Stimulated activated CD4-positive, alpha-beta T cell treated with anti-CD3 and anti-CD28 coated beads, Interleukin-2, amount 100 ng/mL, for 24 hours (primary cell): ENCODE data around the gene ANKRD31.
A peak's percentile ranks its signal among the peaks of the same experiment; 100 is the strongest.
"Not testable (repeated sequence)": the region's sequence is repeated elsewhere in the genome, so short reads cannot be mapped to it uniquely, and the experiment has no call there.

ENCODE experiments used
- DNase-seq, 2 donors: peaks; one replicate each; pipeline ENCODE4 v3.0.0-alpha.2; 2020

ANKRD31 gene

DNA sequence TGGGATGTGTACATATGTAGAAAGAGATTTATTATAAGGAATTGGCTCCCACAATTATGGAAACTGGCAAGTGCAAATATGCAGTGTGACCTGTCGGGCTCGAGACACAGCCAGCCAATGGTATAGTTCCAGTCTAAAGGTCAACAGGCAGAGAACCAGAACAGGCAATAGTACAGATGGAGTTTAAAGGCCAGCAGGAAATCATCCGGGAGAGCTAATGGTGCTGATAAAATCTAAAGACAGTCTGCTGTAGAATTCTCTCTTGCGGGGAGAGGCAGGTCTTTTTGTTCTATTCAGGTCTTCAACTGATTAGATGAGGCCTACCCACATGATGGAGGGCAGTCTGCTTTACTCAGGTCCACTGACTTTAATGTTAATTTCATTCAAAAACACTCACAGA is 21.8 kb downstream of the ANKRD31 start:
- no peak for DNase-seq

DNA sequence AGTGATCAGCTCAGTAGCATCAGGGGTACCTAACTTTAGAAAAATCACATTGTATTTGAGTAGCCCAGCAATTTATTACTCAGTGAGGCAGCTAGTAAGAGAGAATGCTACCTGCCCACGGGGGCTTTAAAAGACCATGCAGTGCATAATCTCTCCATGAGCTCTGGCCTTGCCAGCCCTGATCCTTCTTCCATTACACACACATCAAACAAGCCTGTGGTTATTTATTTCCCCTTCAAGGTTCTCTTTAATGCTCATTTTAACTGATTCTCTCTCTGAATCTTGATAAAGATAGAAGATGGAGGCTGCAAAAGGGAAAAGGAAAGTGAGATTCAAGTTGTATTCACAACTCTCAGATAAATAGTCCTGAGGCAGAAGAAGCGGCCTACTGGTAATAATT is 22.3 kb downstream of the ANKRD31 start:
- DNase-seq, result no peak

- no peak for DNase-seq
Observed at GRCh38 chr5:75203604-75204003, 33.1 kb downstream of the ANKRD31 start.

DNA sequence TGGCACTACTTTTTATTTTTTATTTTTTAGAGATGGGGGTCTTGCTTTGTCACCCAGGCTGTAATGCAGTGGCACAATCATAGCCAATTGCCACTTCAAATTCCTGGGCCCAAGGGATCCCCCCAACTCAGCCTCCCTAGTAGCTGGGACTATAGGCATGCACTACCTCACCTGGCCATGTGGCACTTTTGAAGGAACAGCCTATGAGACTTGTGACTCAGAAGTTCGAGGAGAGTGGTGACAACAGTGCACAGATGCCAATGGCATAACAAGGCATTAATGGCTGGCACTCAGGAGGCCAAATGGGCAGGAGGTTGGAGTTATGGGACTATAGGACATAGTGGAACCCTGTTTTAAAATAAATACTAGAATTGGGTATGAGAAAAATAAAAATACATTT is 33.7 kb downstream of the ANKRD31 start:
- no peak for DNase-seq

DNA sequence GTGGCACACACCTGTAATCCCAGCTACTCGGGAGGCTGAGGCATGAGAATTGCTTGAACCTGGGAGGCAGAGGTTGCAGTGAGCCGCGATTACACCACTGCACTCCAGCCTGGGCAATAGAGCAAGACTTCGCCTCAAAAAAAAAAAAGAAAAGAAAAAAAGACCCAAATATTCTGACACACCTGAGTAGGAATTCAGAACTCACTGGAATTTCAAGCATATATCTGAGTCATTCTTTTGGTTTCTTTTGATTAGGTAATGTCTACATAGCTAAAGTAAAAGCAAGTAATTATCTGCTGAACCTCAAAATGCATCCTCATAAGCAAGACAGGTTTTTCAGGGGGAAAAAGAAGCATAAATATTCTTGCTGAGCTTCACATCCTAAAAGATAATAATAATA is 35.9 kb downstream of the ANKRD31 start:
- no peak for DNase-seq

- DNase-seq, result no peak
Observed at GRCh38 chr5:75199946-75200345, 36.7 kb downstream of the ANKRD31 start.

DNA sequence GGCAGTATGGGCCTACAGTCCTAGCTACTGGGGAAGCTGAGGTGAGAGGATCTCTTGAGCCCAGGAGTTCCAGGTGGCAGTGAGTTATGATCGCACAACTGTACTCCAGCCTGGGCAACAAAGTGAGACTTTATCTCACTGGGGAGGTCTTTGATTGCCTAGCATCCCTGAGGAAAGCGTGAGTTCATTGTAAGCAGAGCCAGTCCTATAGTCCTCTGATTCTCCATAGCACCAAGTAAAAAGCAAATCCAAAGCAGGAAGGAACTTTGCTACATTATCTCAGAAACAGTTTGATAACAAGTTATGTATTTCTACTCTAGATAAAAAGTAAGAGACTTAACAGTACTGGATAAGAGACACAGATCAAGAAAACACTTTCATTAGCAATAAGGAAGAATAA is 37.6 kb downstream of the ANKRD31 start:
- no peak for DNase-seq

GRCh38 chr5:75197745-75198144 is 38.9 kb downstream of the ANKRD31 start:
- DNase-seq, result no peak

GRCh38 chr5:75192804-75193203 is 43.9 kb downstream of the ANKRD31 start:
- DNase-seq, result peak in 1 of 2 donors; percentile 25

DNA sequence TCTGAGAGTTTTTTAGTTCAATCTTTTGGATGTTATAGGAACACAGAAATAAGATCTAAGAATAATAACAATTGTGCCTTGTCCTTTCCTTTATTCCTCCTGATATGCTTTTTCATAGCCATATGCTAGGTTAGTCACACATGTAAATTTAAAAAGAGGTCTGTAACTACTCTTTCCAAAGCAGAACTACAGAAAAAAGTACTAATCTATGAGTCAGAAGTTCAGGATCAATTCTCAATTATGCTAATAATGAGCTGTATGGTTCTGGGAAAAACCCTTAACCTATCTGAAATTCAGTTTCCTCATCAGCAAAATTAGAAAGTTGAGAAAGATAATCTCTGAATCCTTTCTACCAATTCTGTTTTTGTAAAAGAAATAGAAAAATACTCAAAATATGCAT is 44.4 kb downstream of the ANKRD31 start:
- DNase-seq, result no peak

- DNase-seq, result no peak
Observed at GRCh38 chr5:75190227-75190626, 46.5 kb downstream of the ANKRD31 start.

DNA sequence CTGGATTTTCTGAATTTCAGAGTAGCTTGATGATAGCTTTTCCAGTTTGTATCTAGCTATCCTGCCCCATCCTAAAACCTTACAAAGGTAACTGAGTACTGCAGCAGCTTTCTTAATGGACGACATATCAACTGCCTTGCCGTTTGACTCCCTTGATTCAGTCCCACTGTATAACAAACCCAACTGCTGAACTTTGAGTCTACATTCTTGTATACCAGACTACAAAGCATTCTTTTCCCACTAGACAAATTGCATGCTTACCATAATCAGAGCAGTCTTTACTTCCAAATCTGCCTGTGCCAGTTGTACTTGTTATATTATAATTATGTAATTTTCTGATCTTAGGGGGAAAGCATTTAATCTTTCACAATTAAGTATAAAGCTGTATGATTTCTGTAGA is 47.3 kb downstream of the ANKRD31 start:
- no peak for DNase-seq

- DNase-seq, result no peak
Observed at GRCh38 chr5:75185763-75186162, 50.9 kb downstream of the ANKRD31 start.

DNA sequence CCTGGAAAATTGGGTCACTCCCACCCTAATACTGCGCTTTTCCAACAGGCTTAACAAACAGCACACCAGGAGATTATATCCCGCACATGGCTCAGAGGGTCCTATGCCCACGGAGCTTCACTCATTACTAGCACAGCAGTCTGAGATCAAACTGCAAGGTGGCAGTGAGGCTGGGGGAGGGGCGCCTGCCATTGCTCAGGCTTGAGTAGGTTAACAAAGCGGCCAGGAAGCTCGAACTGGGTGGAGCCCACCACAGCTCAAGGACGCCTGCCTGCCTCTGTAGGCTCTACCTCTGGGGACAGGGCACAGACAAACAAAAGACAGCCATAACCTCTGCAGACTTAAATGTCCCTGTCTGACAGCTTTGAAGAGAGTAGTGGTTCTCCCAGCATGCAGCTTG is 60.7 kb downstream of the ANKRD31 start:
- not testable (repeated sequence) for DNase-seq

DNA sequence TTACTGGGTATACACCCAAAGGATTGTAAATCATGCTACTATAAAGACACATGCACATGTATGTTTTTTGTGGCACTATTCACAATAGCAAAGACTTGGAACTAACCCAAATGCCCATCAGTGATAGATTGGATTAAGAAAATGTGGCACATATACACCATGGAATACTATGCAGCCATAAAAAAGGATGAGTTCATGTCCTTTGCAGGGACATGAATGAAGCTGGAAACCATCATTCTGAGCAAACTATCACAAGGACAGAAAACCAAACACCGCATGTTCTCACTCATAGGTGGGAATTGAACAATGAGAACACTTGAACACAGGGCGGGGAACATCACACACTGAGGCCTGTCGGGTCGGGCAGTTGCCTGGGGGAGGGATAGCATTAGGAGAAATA is 61.8 kb downstream of the ANKRD31 start:
- DNase-seq, result not testable (repeated sequence)

- no peak for DNase-seq
Observed at GRCh38 chr5:75169516-75169915, 67.2 kb downstream of the ANKRD31 start.

DNA sequence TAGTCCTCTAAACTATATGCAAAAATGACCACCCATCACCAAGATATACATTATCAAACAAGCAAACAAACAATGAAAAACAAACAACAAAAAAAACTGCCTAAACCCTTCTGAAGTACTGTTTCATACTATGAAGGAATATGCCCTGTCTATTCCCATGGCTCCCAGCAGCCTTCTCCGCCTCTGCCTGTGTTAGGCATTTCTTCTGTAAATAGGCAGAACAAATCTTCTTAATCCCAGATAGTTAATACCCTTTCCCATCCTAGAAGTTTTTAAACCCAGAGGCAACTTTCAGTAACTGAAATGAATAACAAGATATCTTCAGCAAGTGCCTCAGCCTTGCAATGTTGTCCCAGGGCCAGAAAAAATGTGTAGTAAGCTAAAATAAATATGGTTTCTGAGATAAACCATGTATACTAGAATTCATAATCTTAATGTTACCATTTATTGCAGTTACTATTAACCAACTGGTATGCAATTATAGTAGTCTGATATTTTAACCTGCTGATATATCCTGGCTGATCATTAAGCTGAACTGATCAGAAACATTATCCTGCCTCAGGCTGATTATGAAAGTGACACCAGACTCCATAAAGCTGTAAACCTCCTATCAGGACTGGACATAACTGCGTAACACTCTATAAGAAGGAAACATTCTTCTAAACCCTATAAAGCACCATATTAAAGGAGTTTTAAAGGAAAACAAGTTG is 68.5 kb downstream of the ANKRD31 start:
- DNase-seq, result no peak

GRCh38 chr5:75167345-75167744 is 69.3 kb downstream of the ANKRD31 start:
- no peak for DNase-seq

- not testable (repeated sequence) for DNase-seq
Observed at GRCh38 chr5:75161508-75161907, 75.2 kb downstream of the ANKRD31 start.

GRCh38 chr5:75156585-75156984 is 80.1 kb downstream of the ANKRD31 start:
- DNase-seq, result no peak

- DNase-seq, result no peak
Observed at GRCh38 chr5:75152860-75153259, 83.8 kb downstream of the ANKRD31 start.

GRCh38 chr5:75148051-75148450 is 88.6 kb downstream of the ANKRD31 start:
- no peak for DNase-seq

- no peak for DNase-seq
Observed at GRCh38 chr5:75142566-75143136, 94.0 kb downstream of the ANKRD31 start.

GRCh38 chr5:75140277-75140676 is 96.4 kb downstream of the ANKRD31 start:
- DNase-seq, result no peak

DNA sequence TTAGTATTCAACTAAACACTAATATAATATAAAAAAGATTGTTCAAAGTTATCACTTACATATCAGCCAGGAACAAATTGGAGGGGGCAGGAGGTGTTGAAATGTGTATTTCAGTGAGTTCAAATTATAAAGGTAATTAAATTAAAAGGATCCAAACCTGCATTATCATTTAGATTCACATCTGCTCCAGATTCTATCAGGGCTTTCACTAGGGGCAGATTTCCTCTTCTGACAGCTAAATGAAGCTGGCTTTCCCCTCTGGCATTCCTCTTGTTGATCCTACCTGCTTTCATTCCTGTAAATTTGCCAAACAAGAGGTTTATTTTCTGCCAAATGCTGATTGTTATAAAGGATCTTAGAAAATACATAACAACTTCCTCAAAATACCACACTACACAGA is 98.0 kb downstream of the ANKRD31 start:
- no peak for DNase-seq
